CD4-positive, alpha-beta memory T cell (primary cell): ENCODE measurements around the gene SLC35F3. TPM values are rescaled to one million over a fixed set of nuclear protein-coding genes. Genes with fewer than 3 reads are reported as not detected.

Experiments used
- CTCF ChIA-PET: fragments of 350-600 bp; sonication (Branson Sonifier 250); formaldehyde crosslinking; loops from one replicate; lab custom pipeline; 2021; ENCODE audit warnings: inconsistent platforms; ENCODE audit not compliant: partially characterized antibody; lab: Charles Lee
- POLR2A ChIA-PET: fragments of 350-600 bp; sonication (Branson Sonifier 250); formaldehyde crosslinking; loops from one replicate; lab custom pipeline; 2021; ENCODE audit not compliant: partially characterized antibody; lab: Charles Lee
- DNase-seq, 5 donors: peaks; one replicate each; pipeline versions ENCODE4 v3.0.0 to v3.0.0-alpha.2; 2020 to 2022; ENCODE audit warnings: mixed read lengths in 1 of 5
- H3K27ac ChIP-seq: one replicate; pipeline ENCODE4 v1.7.0; 2013; ENCODE audit warnings: low read depth, low read length
- H3K27me3 ChIP-seq: 2 replicates; pipeline ENCODE4 v1.7.0; 2013; ENCODE audit warnings: mild to moderate bottlenecking, low read length, moderate library complexity; ENCODE audit not compliant: insufficient read depth
- H3K36me3 ChIP-seq: 2 replicates; pipeline ENCODE4 v1.7.0; 2013; ENCODE audit warnings: mild to moderate bottlenecking, low read length, moderate library complexity; ENCODE audit not compliant: insufficient read depth
- H3K4me1 ChIP-seq: 2 replicates; pipeline ENCODE4 v1.7.0; 2013; ENCODE audit warnings: mild to moderate bottlenecking, low read length, moderate library complexity; ENCODE audit not compliant: insufficient read depth
- H3K4me3 ChIP-seq, 2 donors: one replicate each; pipeline ENCODE4 v1.7.0; 2013; ENCODE audit warnings: low read length in 2 of 2, mild to moderate bottlenecking in 1 of 2
- H3K9me3 ChIP-seq, 2 donors: one replicate each; pipeline ENCODE4 v1.7.0; 2013; ENCODE audit warnings: low read length in 2 of 2, control low read depth in 1 of 2; ENCODE audit not compliant: control insufficient read depth in 1 of 2
- H3K27ac Mint-ChIP-seq, 7 donors: one replicate each; pipeline ENCODE4 v1.8.0; 2020 to 2021; ENCODE audit warnings: mixed read lengths in 7 of 7, mild to moderate bottlenecking in 6 of 7, inconsistent platforms in 3 of 7, moderate library complexity in 3 of 7
- H3K27me3 Mint-ChIP-seq, 2 donors: one replicate each; pipeline ENCODE4 v1.8.0; 2020 to 2021; ENCODE audit warnings: mixed read lengths in 2 of 2
- H3K36me3 Mint-ChIP-seq, 2 donors: one replicate each; pipeline ENCODE4 v1.8.0; 2020 to 2021; ENCODE audit warnings: mixed read lengths in 2 of 2, inconsistent platforms in 1 of 2, mild to moderate bottlenecking in 1 of 2
- H3K4me1 Mint-ChIP-seq, 4 donors: one replicate each; pipeline ENCODE4 v1.8.0; 2020 to 2021; ENCODE audit warnings: mixed read lengths in 4 of 4, mild to moderate bottlenecking in 1 of 4
- H3K4me3 Mint-ChIP-seq, 8 donors: one replicate each; pipeline ENCODE4 v1.8.0; 2020 to 2021; ENCODE audit warnings: mixed read lengths in 8 of 8, mild to moderate bottlenecking in 7 of 8, moderate library complexity in 6 of 8, inconsistent platforms in 3 of 8
- H3K9me3 Mint-ChIP-seq, 8 donors: one replicate each; pipeline ENCODE4 v1.8.0; 2020 to 2021; ENCODE audit warnings: mixed read lengths in 8 of 8, mild to moderate bottlenecking in 5 of 8, inconsistent platforms in 3 of 8, moderate library complexity in 1 of 8
- intact Hi-C: fragments of 100-400 bp; cut with micrococcal nuclease; formaldehyde crosslinking; loops from one replicate; pipeline ENCODE4 v1.15.1; 2023
- polyA plus RNA-seq, 2 donors: library from polyadenylated mRNA; unstranded; fragments of 300-500 nt; fragmentation: Illumina TruSeq; gene quantifications; one replicate each; pipeline ENCODE4 v1.2.3, GENCODE V29; 2021
- total RNA-seq, 2 experiments: library from RNA; stranded (reverse); gene quantifications; one replicate each; pipeline ENCODE4 v1.2.3, GENCODE V29; 2021

SLC35F3 gene
- total and polyA plus RNA-seq, 4 experiments from 2014 or later: 0.12 to 0.84 TPM; not detected in 2

GRCh38 chr1:234125283-234125682 lies 220.8 kb downstream of the SLC35F3 start:
- Mint-ChIP-seq H3K36me3 (no peaks in the 10 kb centered on the region), H3K27ac (no peak overlapping the region), H3K4me1 (peaks cover 0 to 5% (median 0%) of the 10 kb centered on the region in 4 donors), H3K4me3 (no peak overlapping the region), H3K27me3 (peaks cover 27 to 29% of the 10 kb centered on the region in 2 donors), H3K9me3 (peaks cover 0 to 6% (median 0%) of the 10 kb centered on the region in 8 donors)
- Histone ChIP-seq H3K27me3 (no peaks in the 10 kb centered on the region), H3K4me1 (no peaks in the 10 kb centered on the region), H3K27ac (no peak overlapping the region), H3K9me3 (no peaks in the 10 kb centered on the region), H3K36me3 (no peaks in the 10 kb centered on the region), H3K4me3 (no peak overlapping the region)
- ChIA-PET CTCF (interaction anchor here (1.0 to 1.7 kb wide), 3 partner anchors 12 to 185 kb away, joined by 3 to 6 read pairs (median 3); no protein-coding TSS in a partner anchor), POLR2A (no interaction called here)
- intact Hi-C loops: no loop called here
- DNase-seq: peak in 1 of 5 donors; percentile 3

DNA sequence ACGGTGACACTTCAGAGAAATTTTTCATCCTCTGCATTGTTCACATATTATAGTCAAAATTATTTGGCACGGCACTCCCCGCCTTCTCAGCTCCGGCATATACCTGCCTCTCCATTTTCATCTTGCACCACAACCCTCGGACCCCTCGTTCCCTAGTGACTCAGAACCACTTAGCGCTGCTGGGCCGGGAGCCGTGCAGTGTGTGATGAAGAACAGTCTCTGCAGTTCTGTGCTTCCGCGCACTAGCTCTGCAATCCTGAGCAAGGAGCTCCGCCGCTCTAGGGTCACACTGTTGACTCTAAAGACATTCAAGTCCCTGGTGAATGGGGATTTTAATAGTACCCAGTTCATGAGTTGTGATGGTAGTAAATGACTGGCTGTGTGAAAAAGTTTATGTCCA lies 221.2 kb downstream of the SLC35F3 start:
- H3K9me3 Mint-ChIP-seq: peaks cover 0 to 6% (median 0%) of the 10 kb centered on the region in 8 donors
- peaks cover 0 to 5% (median 0%) of the 10 kb centered on the region in 4 donors for H3K4me1 Mint-ChIP-seq
- POLR2A ChIA-PET: no interaction called here
- Histone ChIP-seq H3K9me3 (no peaks in the 10 kb centered on the region), H3K36me3 (no peaks in the 10 kb centered on the region), H3K4me1 (no peaks in the 10 kb centered on the region), H3K4me3 (no peak overlapping the region), H3K27me3 (no peaks in the 10 kb centered on the region), H3K27ac (no peak overlapping the region)
- CTCF ChIA-PET: interaction anchor here (1.0 to 1.3 kb wide), 2 partner anchors 11 to 184 kb away, joined by 3 read pairs; no protein-coding TSS in a partner anchor
- no peak overlapping the region for H3K27ac Mint-ChIP-seq
- intact Hi-C loops: no loop called here
- no peak overlapping the region for H3K4me3 Mint-ChIP-seq
- H3K27me3 Mint-ChIP-seq: peaks cover 27 to 29% of the 10 kb centered on the region in 2 donors
- no peak for DNase-seq
- no peaks in the 10 kb centered on the region for H3K36me3 Mint-ChIP-seq

DNA sequence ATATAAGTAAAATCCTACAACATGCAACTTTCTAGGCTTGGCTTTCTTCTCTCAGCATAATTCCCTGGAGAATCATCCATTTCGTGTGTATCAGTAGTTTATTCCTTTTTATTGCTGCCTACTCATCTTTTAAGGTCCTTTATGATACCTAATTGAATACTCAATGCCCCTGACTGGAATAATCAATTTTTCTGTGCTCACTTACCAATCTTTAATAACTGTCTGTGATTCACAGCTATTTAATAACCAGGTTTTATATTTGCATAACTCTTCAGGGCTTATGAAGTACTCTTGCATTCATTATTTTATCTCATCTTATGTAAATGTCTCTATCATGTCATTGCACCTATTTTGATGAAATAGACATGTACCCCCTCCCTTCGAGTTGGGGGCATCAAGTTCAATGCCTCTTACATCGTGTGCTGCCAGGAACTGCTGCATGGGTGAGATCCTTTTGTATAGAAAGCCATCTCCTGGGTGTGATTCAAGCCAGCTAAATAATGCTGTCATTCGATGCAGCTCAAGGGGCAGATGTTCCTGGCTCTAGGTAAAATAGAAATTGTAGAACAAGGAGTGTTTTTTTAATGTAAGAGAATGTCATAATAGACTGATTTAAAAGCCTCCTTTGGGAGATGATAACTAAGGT lies 222.7 kb downstream of the SLC35F3 start:
- Mint-ChIP-seq H3K27ac (no peak overlapping the region), H3K4me1 (peaks cover 0 to 5% (median 0%) of the 10 kb centered on the region in 4 donors)
- intact Hi-C loops: no loop called here

DNA sequence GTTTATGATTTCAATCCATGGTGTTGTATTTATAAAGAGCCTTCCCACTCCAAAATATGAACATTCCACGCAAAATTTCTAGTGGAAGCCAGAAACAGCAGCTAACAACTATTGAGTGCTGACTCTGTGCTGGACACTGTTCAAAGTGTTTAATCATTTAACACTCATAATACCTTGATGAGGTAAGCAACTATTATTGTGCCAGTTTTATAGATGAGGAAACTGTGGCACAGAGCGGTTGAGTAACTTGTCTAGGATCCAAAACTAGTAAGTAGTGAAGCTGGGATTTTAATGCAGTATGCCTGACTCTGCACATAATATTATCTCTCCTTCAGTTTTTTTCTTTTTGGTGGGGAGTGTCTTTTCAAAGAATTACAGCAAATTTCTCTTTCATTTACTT lies 228.3 kb downstream of the SLC35F3 start:
- intact Hi-C loops: no loop called here
- Histone ChIP-seq H3K27ac (no peak overlapping the region), H3K9me3 (no peaks in the 10 kb centered on the region), H3K4me1 (no peaks in the 10 kb centered on the region), H3K27me3 (no peaks in the 10 kb centered on the region), H3K4me3 (no peak overlapping the region), H3K36me3 (no peaks in the 10 kb centered on the region)
- no peaks in the 10 kb centered on the region for H3K36me3 Mint-ChIP-seq
- H3K27me3 Mint-ChIP-seq: peaks cover 5 to 11% of the 10 kb centered on the region in 2 donors
- H3K4me3 Mint-ChIP-seq: no peak overlapping the region
- DNase-seq: no peak
- no peak overlapping the region for H3K27ac Mint-ChIP-seq
- ChIA-PET POLR2A (no interaction called here), CTCF (no interaction called here)
- H3K4me1 Mint-ChIP-seq: no peaks in the 10 kb centered on the region
- H3K9me3 Mint-ChIP-seq: no peaks in the 10 kb centered on the region

More for the DNA sequence above, 222.7 kb downstream of the SLC35F3 start:
- CTCF ChIA-PET: interaction anchor here (0.9 to 1.3 kb wide), 2 partner anchors 12 to 14 kb away, joined by 3 read pairs; no protein-coding TSS in a partner anchor
- Mint-ChIP-seq H3K27me3 (peaks cover 27 to 29% of the 10 kb centered on the region in 2 donors), H3K9me3 (peaks cover 0 to 2% (median 0%) of the 10 kb centered on the region in 8 donors), H3K36me3 (no peaks in the 10 kb centered on the region), H3K4me3 (no peak overlapping the region)
- Histone ChIP-seq H3K27ac (no peak overlapping the region), H3K4me3 (no peak overlapping the region), H3K9me3 (no peaks in the 10 kb centered on the region), H3K27me3 (no peaks in the 10 kb centered on the region), H3K36me3 (no peaks in the 10 kb centered on the region), H3K4me1 (no peaks in the 10 kb centered on the region)
- no peak for DNase-seq
- POLR2A ChIA-PET: no interaction called here

- Histone ChIP-seq H3K9me3 (no peaks in the 10 kb centered on the region), H3K27me3 (no peaks in the 10 kb centered on the region), H3K4me1 (no peaks in the 10 kb centered on the region), H3K27ac (no peak overlapping the region), H3K4me3 (no peak overlapping the region), H3K36me3 (no peaks in the 10 kb centered on the region)
- intact Hi-C loops: no loop called here
- DNase-seq: no peak
- no peaks in the 10 kb centered on the region for H3K9me3 Mint-ChIP-seq
- no peaks in the 10 kb centered on the region for H3K4me1 Mint-ChIP-seq
- H3K27ac Mint-ChIP-seq: no peak overlapping the region
- POLR2A ChIA-PET: no interaction called here
- CTCF ChIA-PET: no interaction called here
- no peaks in the 10 kb centered on the region for H3K36me3 Mint-ChIP-seq
- H3K4me3 Mint-ChIP-seq: no peak overlapping the region
- H3K27me3 Mint-ChIP-seq: peaks cover 5 to 11% of the 10 kb centered on the region in 2 donors
Measured at GRCh38 chr1:234134878-234135277, 230.4 kb downstream of the SLC35F3 start.

DNA sequence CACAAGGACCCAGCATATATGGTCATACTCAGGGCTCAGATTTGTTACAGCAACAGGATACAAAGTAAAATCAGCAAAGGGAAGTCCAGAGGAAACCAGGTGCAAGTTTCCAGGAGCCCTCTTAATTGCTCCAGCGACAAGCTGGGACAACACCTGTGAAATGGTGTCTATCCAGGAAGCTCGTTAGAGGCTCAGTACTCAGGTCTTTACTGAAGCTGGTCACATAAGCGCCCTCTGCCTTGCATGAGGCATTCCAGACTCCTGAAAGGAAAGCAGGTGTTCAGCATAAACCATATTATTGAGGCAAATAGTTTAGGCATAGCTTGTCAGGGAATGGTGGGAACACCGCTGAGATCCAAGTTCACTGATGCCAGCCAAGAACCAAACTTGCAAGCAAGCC lies 231.0 kb downstream of the SLC35F3 start:
- no peaks in the 10 kb centered on the region for H3K9me3 Mint-ChIP-seq
- intact Hi-C loops: no loop called here
- no peaks in the 10 kb centered on the region for H3K36me3 Mint-ChIP-seq
- no peaks in the 10 kb centered on the region for H3K4me1 Mint-ChIP-seq
- H3K27ac ChIP-seq: no peak overlapping the region
- no peak overlapping the region for H3K27ac Mint-ChIP-seq
- H3K36me3 ChIP-seq: no peaks in the 10 kb centered on the region
- DNase-seq: no peak
- POLR2A ChIA-PET: no interaction called here
- CTCF ChIA-PET: no interaction called here
- H3K27me3 Mint-ChIP-seq: peaks cover 6 to 11% of the 10 kb centered on the region in 2 donors
- H3K27me3 ChIP-seq: no peaks in the 10 kb centered on the region
- H3K4me3 Mint-ChIP-seq: no peak overlapping the region
- H3K4me1 ChIP-seq: no peaks in the 10 kb centered on the region
- H3K4me3 ChIP-seq: no peak overlapping the region
- no peaks in the 10 kb centered on the region for H3K9me3 ChIP-seq

GRCh38 chr1:234136073-234136472 lies 231.6 kb downstream of the SLC35F3 start:
- H3K4me1 ChIP-seq: no peaks in the 10 kb centered on the region
- no peak for DNase-seq
- no peaks in the 10 kb centered on the region for H3K36me3 ChIP-seq
- no peaks in the 10 kb centered on the region for H3K9me3 ChIP-seq
- no peaks in the 10 kb centered on the region for H3K9me3 Mint-ChIP-seq
- CTCF ChIA-PET: no interaction called here
- H3K4me3 ChIP-seq: no peak overlapping the region
- H3K36me3 Mint-ChIP-seq: no peaks in the 10 kb centered on the region
- H3K27ac ChIP-seq: no peak overlapping the region
- POLR2A ChIA-PET: no interaction called here
- H3K27me3 ChIP-seq: no peaks in the 10 kb centered on the region
- H3K4me1 Mint-ChIP-seq: no peaks in the 10 kb centered on the region
- intact Hi-C loops: no loop called here
- H3K27me3 Mint-ChIP-seq: peaks cover 6 to 11% of the 10 kb centered on the region in 2 donors
- H3K4me3 Mint-ChIP-seq: no peak overlapping the region
- H3K27ac Mint-ChIP-seq: no peak overlapping the region
